ENCODE data around the gene ROBO1. TPM values are rescaled to one million over a fixed set of nuclear protein-coding genes. Genes with fewer than 3 reads are reported as not detected.

The ROBO1 gene
- total RNA-seq, 1 donor from 2014 or later: 13.4 TPM

- Histone ChIP-seq H3K9me3 (no peaks in the 10 kb centered on the region), H3K27ac (no peak overlapping the region), H3K4me3 (no peak overlapping the region), H3K36me3 (no peaks in the 10 kb centered on the region), H3K27me3 (no peaks in the 10 kb centered on the region), H3K4me1 (no peaks in the 10 kb centered on the region)
- DNase-seq (ENCODE audit: low spot score in 2 of 2): no peak
- intact Hi-C loops (cut with DNase I): no loop called here
- no peak for TF ChIP-seq CTCF (IDR thresholded peaks at IDR 0.05)
Measured at GRCh38 chr3:79418855-79419621, 348.8 kb downstream of the ROBO1 start.

GRCh38 chr3:79415356-79415755, 352.4 kb downstream of the ROBO1 start:
- Histone ChIP-seq H3K4me1 (no peaks in the 10 kb centered on the region), H3K27ac (no peak overlapping the region), H3K27me3 (no peaks in the 10 kb centered on the region), H3K4me3 (no peak overlapping the region), H3K9me3 (no peaks in the 10 kb centered on the region), H3K36me3 (no peaks in the 10 kb centered on the region)
- intact Hi-C loops (cut with DNase I): no loop called here
- no peak for DNase-seq (ENCODE audit: low spot score in 2 of 2)
- no peak for TF ChIP-seq CTCF (IDR thresholded peaks at IDR 0.05)

- DNase-seq (ENCODE audit: low spot score in 2 of 2): peak in 1 of 2 donors; percentile 62
- no peaks in the 10 kb centered on the region for H3K36me3 ChIP-seq
- H3K27me3 ChIP-seq: no peaks in the 10 kb centered on the region
- no peaks in the 10 kb centered on the region for H3K4me1 ChIP-seq
- no peak overlapping the region for H3K4me3 ChIP-seq
- intact Hi-C loops (cut with DNase I): no loop called here
- H3K9me3 ChIP-seq: no peaks in the 10 kb centered on the region
- no peak for TF ChIP-seq CTCF (IDR thresholded peaks at IDR 0.05)
- no peak overlapping the region for H3K27ac ChIP-seq
Measured at GRCh38 chr3:79414806-79415205, 353.0 kb downstream of the ROBO1 start.

GRCh38 chr3:79414035-79414434, 353.8 kb downstream of the ROBO1 start:
- DNase-seq (ENCODE audit: low spot score in 2 of 2): no peak
- Histone ChIP-seq H3K27me3 (no peaks in the 10 kb centered on the region), H3K27ac (no peak overlapping the region), H3K4me3 (no peak overlapping the region), H3K4me1 (no peaks in the 10 kb centered on the region), H3K36me3 (no peaks in the 10 kb centered on the region), H3K9me3 (no peaks in the 10 kb centered on the region)
- TF ChIP-seq CTCF (IDR thresholded peaks at IDR 0.05): no peak
- intact Hi-C loops (cut with DNase I): no loop called here

- H3K4me3 ChIP-seq: no peak overlapping the region
- intact Hi-C loops (cut with DNase I): no loop called here
- no peaks in the 10 kb centered on the region for H3K36me3 ChIP-seq
- no peak for DNase-seq (ENCODE audit: low spot score in 2 of 2)
- H3K27ac ChIP-seq: no peak overlapping the region
- no peaks in the 10 kb centered on the region for H3K4me1 ChIP-seq
- no peaks in the 10 kb centered on the region for H3K9me3 ChIP-seq
- no peaks in the 10 kb centered on the region for H3K27me3 ChIP-seq
- no peak for TF ChIP-seq CTCF (IDR thresholded peaks at IDR 0.05)
Measured at GRCh38 chr3:79412537-79412936, 355.3 kb downstream of the ROBO1 start.

Data from ascending aorta (tissue), 2 donors.